Stomach (tissue), 9 donors: Measurements from ENCODE around the gene COP1. TPM values are rescaled to one million over a fixed set of nuclear protein-coding genes. Genes with fewer than 3 reads are reported as not detected.

Source experiments
- DNase-seq, 2 donors: peaks; one replicate each; pipeline versions ENCODE4 v3.0.0 to v3.0.0-alpha.2; 2013 to 2019
- H3K27ac ChIP-seq, 5 donors: fragments of 200-600 bp in 4 of 5; sonication (generic) in 4 of 5; one replicate each; pipeline ENCODE4 v1.5.1; 2013 to 2019; ENCODE audit warnings: mild to moderate bottlenecking in 1 of 5, moderate library complexity in 1 of 5
- H3K27me3 ChIP-seq, 3 donors: fragments of 200-600 bp; sonication (generic); one replicate each; pipeline ENCODE4 v1.5.1; 2017 to 2019; ENCODE audit warnings: mixed run types in 1 of 3
- H3K36me3 ChIP-seq, 4 donors: fragments of 200-600 bp; sonication (generic); 1 replicate in 3 of 4; 2 replicates in 1 of 4; pipeline ENCODE4 v1.5.1; 2016 to 2019
- H3K4me1 ChIP-seq, 4 donors: fragments of 200-600 bp; sonication (generic); one replicate each; pipeline ENCODE4 v1.5.1; 2016 to 2019
- H3K4me3 ChIP-seq, 4 donors: fragments of 200-600 bp; sonication (generic) in 3 of 4; one replicate each; pipeline ENCODE4 v1.5.1; 2016 to 2019; ENCODE audit warnings: mild to moderate bottlenecking in 1 of 4
- H3K9me3 ChIP-seq, 4 donors: fragments of 200-600 bp; sonication (generic); one replicate each; pipeline ENCODE4 v1.5.1; 2016 to 2019
- CTCF ChIP-seq, 7 experiments: fragments of 450-650 bp in 4 of 7; fragments of 200-600 bp in 3 of 7; sonication (generic) in 3 of 7; IDR thresholded peaks; one replicate each; pipeline ENCODE4 v1.5.1; 2016 to 2019; ENCODE audit warnings: antibody characterized with exemption in 7 of 7, control low read depth in 2 of 7, mild to moderate bottlenecking in 1 of 7
- EP300 ChIP-seq: sonication (generic); formaldehyde crosslinking; IDR thresholded peaks from one replicate; pipeline ENCODE4 v1.6.1; 2017; ENCODE audit warnings: antibody characterized with exemption
- POLR2A ChIP-seq, 4 donors: fragments of 450-650 bp; IDR thresholded peaks; one replicate each; pipeline ENCODE4 v1.6.1; 2016; ENCODE audit warnings: antibody characterized with exemption in 4 of 4, control low read depth in 2 of 4, mild to moderate bottlenecking in 1 of 4, moderate library complexity in 1 of 4
- POLR2AphosphoS5 ChIP-seq, 3 donors: sonication (generic); formaldehyde crosslinking; IDR thresholded peaks; one replicate each; pipeline ENCODE4 v1.6.1; 2016; ENCODE audit warnings: antibody characterized with exemption in 3 of 3
- WGBS, 5 donors: extraction: QIAGEN DNeasy Blood & Tissue Kit in 3 of 5; methylation state at CpG; one replicate each; pipeline versions ENCODE4 v1.1.5 to v1.1.7; 2013 to 2018; 5-methylcytosine and 5-hydroxymethylcytosine counted together
- intact Hi-C: fragments of 100-400 bp; cut with DNase I; formaldehyde crosslinking; loops from one replicate; pipeline ENCODE4 v1.15.1; 2023; ENCODE audit warnings: low total_unique reads
- polyA plus RNA-seq, 3 donors: library from polyadenylated mRNA; stranded (reverse); fragments of 200-250 nt; gene quantifications; one replicate each; pipeline ENCODE4 v1.2.3, GENCODE V29; 2013
- small RNA-seq, 4 donors: library from RNA; depleted of rRNA; stranded (forward); fragments of <200 nt; gene quantifications; one replicate each; pipeline ENCODE3, GENCODE V24; 2016
- total RNA-seq, 5 donors: library from RNA; depleted of rRNA; stranded (reverse); fragments of >200 nt; gene quantifications; one replicate each; pipeline versions ENCODE4 v1.1.0 to v1.2.3, GENCODE V29; 2014 to 2016
- donor health status: healthy with polysubstance abuse.
- donor health status: Bipolar disorder and iron deficiency.
- donor health status: healthy.

Gene COP1
- total and polyA plus RNA-seq, 8 donors = 36.2 to 127 (median 55.1) TPM

GRCh38 chr1:175900171-175900570 is 306.9 kb downstream of the COP1 start:
- Histone ChIP-seq H3K4me3 (no peak overlapping the region), H3K9me3 (peaks cover 0 to 3% (median 0%) of the 10 kb centered on the region in 4 donors), H3K4me1 (no peaks in the 10 kb centered on the region), H3K27me3 (no peaks in the 10 kb centered on the region), H3K36me3 (peaks cover 0 to 7% (median 1%) of the 10 kb centered on the region in 4 donors), H3K27ac (no peak overlapping the region)
- no peak for DNase-seq
- TF ChIP-seq POLR2A (IDR thresholded peaks at IDR 0.05) (no peak), EP300 (no peak), CTCF (IDR thresholded peaks at IDR 0.05) (no peak), POLR2AphosphoS5 (IDR thresholded peaks at IDR 0.05) (no peak)
- intact Hi-C loops = no loop called here
- 86 to 99% (median 96%) methylated on average over 4 of the region's 4 CpGs for WGBS, 5 donors

- H3K4me1 ChIP-seq = no peaks in the 10 kb centered on the region
- H3K4me3 ChIP-seq = no peak overlapping the region
- TF ChIP-seq POLR2AphosphoS5 (IDR thresholded peaks at IDR 0.05) (no peak), EP300 (no peak), CTCF (IDR thresholded peaks at IDR 0.05) (no peak), POLR2A (IDR thresholded peaks at IDR 0.05) (no peak)
- DNase-seq = no peak
- H3K27ac ChIP-seq = no peak overlapping the region
- 86 to 98% (median 91%) methylated on average over 1 of the region's 1 CpG for WGBS, 5 donors
- peaks cover 0 to 3% (median 0%) of the 10 kb centered on the region in 4 donors for H3K36me3 ChIP-seq
- H3K27me3 ChIP-seq = no peaks in the 10 kb centered on the region
- peaks cover 0 to 3% (median 0%) of the 10 kb centered on the region in 4 donors for H3K9me3 ChIP-seq
- intact Hi-C loops = no loop called here
Measured at GRCh38 chr1:175895966-175896365, 311.1 kb downstream of the COP1 start.

Small RNA genes lying within 50 kb of the gene (small RNA-seq; reads per million reads assigned to genes)
- gene RF00066 = 0 reads per million in 4 donors
- gene RNU2-12P = 0 reads per million in 4 donors
- 0 to 0.61 (median 0) reads per million in 4 donors for gene RPS29P5
- 6.8 to 18.3 (median 10.0) reads per million in 4 donors for gene SCARNA3
